ENCODE measurements around the gene DUSP10.

Gene DUSP10

DNA sequence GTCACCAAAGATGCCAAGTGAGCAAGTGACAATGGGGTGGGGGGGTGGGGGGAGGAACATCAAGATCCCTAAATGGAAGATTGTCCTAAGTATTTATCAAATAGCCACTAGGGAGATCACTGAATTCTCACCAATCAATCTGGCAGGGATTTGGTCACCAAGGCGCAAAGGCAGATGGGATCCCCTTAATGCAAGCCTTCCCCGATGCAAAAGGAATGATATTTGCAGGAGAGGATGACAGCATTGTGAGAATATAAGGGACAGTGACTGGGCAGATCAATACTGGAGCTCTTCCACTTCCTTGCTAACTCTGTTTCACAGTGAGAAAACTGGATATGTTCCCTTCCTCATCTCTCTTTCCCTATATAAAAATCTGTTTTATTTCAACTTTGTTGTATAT lies 40.9 kb downstream of the DUSP10 start:
- TF ChIP-seq REST (IDR thresholded peaks at IDR 0.05; ENCODE audit: insufficient read depth in 1 of 2, low read depth in 2 of 2, low read length in 2 of 2), result no peak
- TF ChIP-seq POLR2AphosphoS5 (IDR thresholded peaks at IDR 0.05; ENCODE audit: low read depth, low read length), result no peak
- TF ChIP-seq TAF1 (IDR thresholded peaks at IDR 0.05; ENCODE audit: borderline replicate concordance, insufficient read depth, low read length), result no peak
- TF ChIP-seq SIN3A (IDR thresholded peaks at IDR 0.05; ENCODE audit: borderline replicate concordance, insufficient read depth, low read length), result no peak
- no peak for TF ChIP-seq FOXP2 (optimal IDR thresholded peaks at IDR 0.05; ENCODE audit: borderline replicate concordance, extremely low read depth, extremely low read length, insufficient read depth)

- TF ChIP-seq POLR2AphosphoS5 (IDR thresholded peaks at IDR 0.05; ENCODE audit: low read depth, low read length), result no peak
- no peak for TF ChIP-seq SIN3A (IDR thresholded peaks at IDR 0.05; ENCODE audit: borderline replicate concordance, insufficient read depth, low read length)
- no peak for TF ChIP-seq FOXP2 (optimal IDR thresholded peaks at IDR 0.05; ENCODE audit: borderline replicate concordance, extremely low read depth, extremely low read length, insufficient read depth)
- no peak for TF ChIP-seq TAF1 (IDR thresholded peaks at IDR 0.05; ENCODE audit: borderline replicate concordance, insufficient read depth, low read length)
- no peak for TF ChIP-seq REST (IDR thresholded peaks at IDR 0.05; ENCODE audit: insufficient read depth in 1 of 2, low read depth in 2 of 2, low read length in 2 of 2)
Measured at GRCh38 chr1:221700536-221700935, 41.4 kb downstream of the DUSP10 start.

GRCh38 chr1:221699978-221700519 lies 41.8 kb downstream of the DUSP10 start:
- no peak for TF ChIP-seq FOXP2 (optimal IDR thresholded peaks at IDR 0.05; ENCODE audit: borderline replicate concordance, extremely low read depth, extremely low read length, insufficient read depth)
- no peak for TF ChIP-seq TAF1 (IDR thresholded peaks at IDR 0.05; ENCODE audit: borderline replicate concordance, insufficient read depth, low read length)
- TF ChIP-seq REST (IDR thresholded peaks at IDR 0.05; ENCODE audit: insufficient read depth in 1 of 2, low read depth in 2 of 2, low read length in 2 of 2), result no peak
- no peak for TF ChIP-seq POLR2AphosphoS5 (IDR thresholded peaks at IDR 0.05; ENCODE audit: low read depth, low read length)
- TF ChIP-seq SIN3A (IDR thresholded peaks at IDR 0.05; ENCODE audit: borderline replicate concordance, insufficient read depth, low read length), result no peak

DNA sequence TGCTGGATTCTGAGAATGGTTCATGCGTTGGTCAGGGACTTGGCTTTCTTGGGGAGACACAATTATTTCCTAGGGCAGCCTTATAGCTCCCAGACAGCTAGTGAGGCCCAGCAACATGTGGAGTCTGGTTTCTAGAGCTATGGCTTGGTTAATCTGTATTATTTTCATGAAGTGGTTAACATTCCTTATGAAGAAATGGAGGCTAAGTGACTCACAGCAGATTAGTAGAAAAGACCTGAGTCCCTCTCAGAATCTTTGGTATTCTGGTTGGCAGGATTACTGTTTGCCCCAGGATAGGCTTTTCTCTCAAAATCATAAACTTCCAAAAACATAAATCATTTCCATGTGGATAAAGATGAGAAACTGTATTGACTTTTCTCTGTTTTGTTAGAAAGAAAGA lies 42.3 kb downstream of the DUSP10 start:
- TF ChIP-seq SIN3A (IDR thresholded peaks at IDR 0.05; ENCODE audit: borderline replicate concordance, insufficient read depth, low read length) (no peak), POLR2AphosphoS5 (IDR thresholded peaks at IDR 0.05; ENCODE audit: low read depth, low read length) (no peak), REST (IDR thresholded peaks at IDR 0.05; ENCODE audit: insufficient read depth in 1 of 2, low read depth in 2 of 2, low read length in 2 of 2) (no peak), FOXP2 (optimal IDR thresholded peaks at IDR 0.05; ENCODE audit: borderline replicate concordance, extremely low read depth, extremely low read length, insufficient read depth) (no peak), TAF1 (IDR thresholded peaks at IDR 0.05; ENCODE audit: borderline replicate concordance, insufficient read depth, low read length) (no peak)
